Stimulated activated CD4-positive, alpha-beta T cell treated with anti-CD3 and anti-CD28 coated beads, Interleukin-12 subunit alpha, Interleukin-12 subunit beta, amount 100 ng/mL, for 24 hours (primary cell): Measurements from ENCODE around the gene NSMCE4A.
"Not testable (repeated sequence)": the region's sequence is repeated elsewhere in the genome, so short reads cannot be mapped to it uniquely, and the experiment has no call there.

Source experiments
- DNase-seq, 2 experiments: peaks; one replicate each; pipeline ENCODE4 v3.0.0-alpha.2; 2020; ENCODE audit warnings: low read depth in 2 of 2

Gene NSMCE4A

GRCh38 chr10:121974535-121975294 is at the start of gene NSMCE4A:
NSMCE4A (minus strand) TSS chr10:121975217; CDS start chr10:121975165, 52 bp downstream.
- DNase-seq, result peak; percentile 59 to 66

GRCh38 chr10:122023257-122023656 is 48.2 kb upstream of the NSMCE4A start:
- DNase-seq, result not testable (repeated sequence)

- no peak for DNase-seq
These were observed 47.3 kb upstream of the NSMCE4A start for GRCh38 chr10:122022276-122022675.

GRCh38 chr10:122021828-122022227 is 46.8 kb upstream of the NSMCE4A start:
- DNase-seq, result no peak

- no peak for DNase-seq
These were observed 46.4 kb upstream of the NSMCE4A start for GRCh38 chr10:122021379-122021778.

- DNase-seq, result no peak
These were observed 45.2 kb upstream of the NSMCE4A start for GRCh38 chr10:122020226-122020625.

GRCh38 chr10:122019414-122019975 is 44.5 kb upstream of the NSMCE4A start:
- no peak for DNase-seq

- DNase-seq, result no peak
These were observed 44.0 kb upstream of the NSMCE4A start for GRCh38 chr10:122018951-122019413.

- DNase-seq, result no peak
These were observed 43.5 kb upstream of the NSMCE4A start for GRCh38 chr10:122018491-122018890.

- DNase-seq, result not testable (repeated sequence)
These were observed 42.9 kb upstream of the NSMCE4A start for GRCh38 chr10:122017926-122018325.

- DNase-seq, result no peak
These were observed 39.7 kb upstream of the NSMCE4A start for GRCh38 chr10:122014652-122015248.

GRCh38 chr10:122013311-122013780 is 38.3 kb upstream of the NSMCE4A start:
- no peak for DNase-seq

GRCh38 chr10:122012731-122013130 is 37.7 kb upstream of the NSMCE4A start:
- DNase-seq, result no peak

- no peak for DNase-seq
These were observed 35.5 kb upstream of the NSMCE4A start for GRCh38 chr10:122010405-122011050.

GRCh38 chr10:122007415-122007814 is 32.4 kb upstream of the NSMCE4A start:
- no peak for DNase-seq

GRCh38 chr10:122001698-122002097 is 26.7 kb upstream of the NSMCE4A start:
- no peak for DNase-seq

GRCh38 chr10:121999301-121999700 is 24.3 kb upstream of the NSMCE4A start:
- no peak for DNase-seq

GRCh38 chr10:121998462-121998861 is 23.4 kb upstream of the NSMCE4A start:
- no peak for DNase-seq

GRCh38 chr10:121994429-121994941 is 19.5 kb upstream of the NSMCE4A start:
- no peak for DNase-seq

- DNase-seq, result not testable (repeated sequence)
These were observed 16.7 kb upstream of the NSMCE4A start for GRCh38 chr10:121991727-121992126.

- no peak for DNase-seq
These were observed 15.1 kb upstream of the NSMCE4A start for GRCh38 chr10:121990015-121990677.
